Measurements from ENCODE around the gene MCF2L.
"Not testable (repeated sequence)": the region's sequence is repeated elsewhere in the genome, so short reads cannot be mapped to it uniquely, and the experiment has no call there.

The MCF2L gene

DNA sequence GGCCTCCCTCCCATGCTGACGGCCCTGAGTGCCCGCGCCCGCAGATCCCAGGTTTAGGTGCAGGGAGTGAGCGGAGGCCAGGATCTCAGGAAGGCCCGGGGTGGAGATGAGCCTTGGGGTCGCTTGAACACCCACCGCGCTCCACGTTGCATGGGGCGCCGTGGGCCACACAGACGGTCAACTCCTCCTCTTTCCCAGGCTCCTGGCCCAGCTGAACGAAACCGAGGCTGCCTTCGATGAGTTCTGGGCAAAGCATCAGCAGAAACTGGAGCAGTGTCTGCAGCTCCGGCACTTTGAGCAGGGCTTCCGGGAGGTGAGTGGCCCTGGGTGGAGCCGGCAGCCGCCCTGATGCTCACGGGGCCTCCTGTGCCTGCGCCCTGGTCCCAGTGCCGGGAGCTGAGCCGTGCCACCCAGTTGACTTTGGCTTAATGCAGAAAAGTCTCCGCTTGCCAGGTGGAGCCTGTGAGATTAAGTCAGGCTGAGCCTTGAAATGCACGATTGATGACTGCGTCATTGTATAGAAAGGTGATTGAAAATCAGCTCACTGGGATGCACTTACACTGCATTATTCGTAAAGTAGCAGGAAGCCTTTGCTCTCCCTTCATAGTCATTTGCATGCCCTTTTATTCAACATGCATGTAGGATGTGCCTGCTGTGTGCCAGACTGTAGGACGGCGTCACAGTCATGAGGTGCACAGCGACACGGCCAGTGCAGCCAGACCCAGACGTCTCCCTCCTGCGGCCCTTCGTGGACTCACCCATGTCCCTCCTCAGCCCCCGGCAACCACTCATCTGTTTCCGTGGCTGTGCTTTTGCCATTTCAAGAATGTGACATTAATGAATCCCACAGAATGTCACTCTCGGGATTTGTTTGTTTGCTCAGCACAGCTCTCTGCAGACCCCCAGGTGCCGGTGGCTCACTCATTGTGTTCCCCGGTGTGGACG is 101.1 kb downstream of the MCF2L start:
- DNase-seq (ENCODE audit: low read depth) = no peak

DNA sequence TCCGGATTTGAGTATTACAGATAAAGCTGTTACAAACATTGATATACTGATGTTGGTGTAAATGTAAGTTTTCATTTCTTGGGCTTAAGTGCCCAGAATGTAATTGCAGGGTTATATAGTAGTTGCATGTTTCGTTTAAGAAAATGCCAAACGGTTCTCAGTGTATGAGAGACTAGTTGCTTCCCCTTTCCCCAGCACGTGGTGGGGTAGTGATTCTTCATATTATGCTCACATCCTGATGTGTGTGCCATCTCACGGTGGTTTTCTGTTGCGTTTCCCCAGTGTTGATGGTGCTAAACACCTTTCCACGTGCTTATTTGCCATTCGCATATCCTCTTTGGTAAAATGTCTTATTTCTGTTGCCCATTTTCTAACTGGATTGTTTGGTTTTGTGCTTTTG is 101.8 kb downstream of the MCF2L start:
- no peak for DNase-seq (ENCODE audit: low read depth)

GRCh38 chr13:113072376-113072775 is 103.4 kb downstream of the MCF2L start:
- DNase-seq (ENCODE audit: low read depth) = no peak

- no peak for DNase-seq (ENCODE audit: low read depth)
These were observed 104.9 kb downstream of the MCF2L start for GRCh38 chr13:113073942-113074341.

GRCh38 chr13:113074401-113074800 is 105.4 kb downstream of the MCF2L start:
- DNase-seq (ENCODE audit: low read depth) = no peak

GRCh38 chr13:113074876-113075275 is 105.9 kb downstream of the MCF2L start:
- no peak for DNase-seq (ENCODE audit: low read depth)

DNA sequence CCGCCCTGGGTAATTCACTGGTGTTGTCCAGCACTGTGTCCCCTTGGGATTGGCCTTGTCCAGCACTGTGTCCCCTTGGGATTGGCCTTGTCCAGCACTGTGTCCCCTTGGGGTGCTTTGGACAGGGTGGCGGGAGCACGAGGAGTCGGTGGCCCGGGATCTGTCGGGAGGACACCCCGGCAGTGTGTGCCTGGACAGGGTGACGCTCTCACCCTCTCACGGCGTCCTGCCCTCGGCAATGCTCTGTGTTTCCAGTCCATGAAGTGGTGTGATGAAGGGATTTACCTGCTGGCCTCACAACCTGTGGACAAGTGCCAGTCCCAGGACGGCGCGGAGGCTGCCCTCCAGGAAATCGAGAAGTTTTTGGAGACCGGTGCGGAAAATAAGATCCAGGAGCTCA is 106.7 kb downstream of the MCF2L start:
- no peak for DNase-seq (ENCODE audit: low read depth)

DNA sequence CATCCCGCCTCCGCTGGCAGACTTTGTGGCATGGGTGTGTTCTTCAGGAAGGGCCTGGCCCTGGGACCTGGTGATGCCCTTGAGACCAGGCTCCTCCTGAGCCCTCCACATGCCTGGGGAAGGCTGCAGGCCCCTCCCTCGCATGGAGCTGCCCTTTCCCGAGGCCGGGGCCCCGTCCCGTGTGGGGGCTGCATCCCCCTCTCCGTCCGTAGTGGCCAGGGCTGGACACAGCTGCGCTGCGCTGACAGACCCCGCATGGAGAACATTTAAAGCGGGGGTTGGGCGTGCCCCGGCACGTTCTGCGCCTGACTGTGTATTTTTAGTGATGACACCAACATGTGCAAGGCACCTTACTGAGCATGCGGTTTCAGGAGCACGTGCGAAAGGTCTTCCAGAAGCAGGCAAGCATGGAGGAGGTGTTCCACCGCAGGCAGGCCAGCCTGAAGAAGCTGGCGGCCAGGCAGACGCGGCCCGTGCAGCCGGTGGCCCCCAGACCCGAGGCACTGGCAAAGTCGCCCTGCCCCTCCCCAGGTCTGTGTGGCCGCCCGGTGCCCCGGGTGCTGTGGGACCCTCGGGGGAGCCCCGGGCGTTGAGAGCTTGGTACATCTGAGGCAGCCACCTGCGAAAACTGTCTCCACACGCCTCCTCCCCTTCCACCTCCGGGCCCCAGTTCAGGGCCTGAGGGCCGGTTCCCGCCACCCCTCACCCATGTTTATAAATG is 107.8 kb downstream of the MCF2L start:
- no peak for DNase-seq (ENCODE audit: low read depth)

- DNase-seq (ENCODE audit: low read depth) = no peak
These were observed 108.5 kb downstream of the MCF2L start for GRCh38 chr13:113077566-113077952.

DNA sequence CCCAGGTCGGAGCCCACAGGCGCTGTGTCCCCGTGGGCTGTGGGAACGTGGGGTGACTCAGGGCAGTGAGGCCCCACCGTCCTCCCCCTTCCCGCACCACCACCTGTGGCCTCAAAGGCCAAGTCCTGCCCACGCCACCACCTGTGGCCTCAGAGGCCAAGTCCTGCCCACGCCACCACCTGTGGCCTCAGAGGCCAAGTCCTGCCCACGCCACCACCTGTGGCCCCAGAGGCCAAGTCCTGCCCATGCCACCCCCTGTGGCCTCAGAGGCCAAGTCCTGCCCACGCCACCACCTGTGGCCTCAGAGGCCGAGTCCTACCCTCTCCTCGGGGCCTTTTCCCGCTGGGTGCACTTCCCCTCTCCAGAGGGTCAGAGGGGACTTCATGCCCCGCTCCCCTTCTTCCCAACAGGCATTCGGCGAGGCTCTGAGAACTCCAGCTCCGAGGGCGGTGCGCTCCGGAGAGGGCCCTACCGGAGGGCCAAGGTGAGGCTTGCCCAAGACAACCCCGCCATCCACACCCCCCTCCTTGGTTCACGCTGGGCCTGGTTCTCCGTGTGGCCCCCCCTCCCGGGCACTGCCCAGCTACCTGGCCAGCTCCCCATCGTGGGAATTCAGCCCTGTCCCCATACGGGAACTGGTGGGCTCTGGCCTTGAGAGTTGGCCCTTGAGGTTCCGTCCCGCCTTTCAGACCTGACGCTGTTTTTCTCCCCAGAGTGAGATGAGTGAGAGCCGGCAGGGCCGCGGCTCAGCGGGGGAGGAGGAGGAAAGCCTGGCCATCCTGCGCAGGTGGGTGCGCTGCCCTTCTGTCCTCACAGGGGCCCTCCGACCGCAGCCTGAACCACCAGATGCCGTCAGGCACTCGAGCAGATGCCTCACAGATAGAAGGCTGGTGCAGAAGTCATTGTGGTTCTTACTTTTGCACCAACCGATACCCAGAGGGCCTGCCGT is 109.2 kb downstream of the MCF2L start:
- no peak for DNase-seq (ENCODE audit: low read depth)

DNA sequence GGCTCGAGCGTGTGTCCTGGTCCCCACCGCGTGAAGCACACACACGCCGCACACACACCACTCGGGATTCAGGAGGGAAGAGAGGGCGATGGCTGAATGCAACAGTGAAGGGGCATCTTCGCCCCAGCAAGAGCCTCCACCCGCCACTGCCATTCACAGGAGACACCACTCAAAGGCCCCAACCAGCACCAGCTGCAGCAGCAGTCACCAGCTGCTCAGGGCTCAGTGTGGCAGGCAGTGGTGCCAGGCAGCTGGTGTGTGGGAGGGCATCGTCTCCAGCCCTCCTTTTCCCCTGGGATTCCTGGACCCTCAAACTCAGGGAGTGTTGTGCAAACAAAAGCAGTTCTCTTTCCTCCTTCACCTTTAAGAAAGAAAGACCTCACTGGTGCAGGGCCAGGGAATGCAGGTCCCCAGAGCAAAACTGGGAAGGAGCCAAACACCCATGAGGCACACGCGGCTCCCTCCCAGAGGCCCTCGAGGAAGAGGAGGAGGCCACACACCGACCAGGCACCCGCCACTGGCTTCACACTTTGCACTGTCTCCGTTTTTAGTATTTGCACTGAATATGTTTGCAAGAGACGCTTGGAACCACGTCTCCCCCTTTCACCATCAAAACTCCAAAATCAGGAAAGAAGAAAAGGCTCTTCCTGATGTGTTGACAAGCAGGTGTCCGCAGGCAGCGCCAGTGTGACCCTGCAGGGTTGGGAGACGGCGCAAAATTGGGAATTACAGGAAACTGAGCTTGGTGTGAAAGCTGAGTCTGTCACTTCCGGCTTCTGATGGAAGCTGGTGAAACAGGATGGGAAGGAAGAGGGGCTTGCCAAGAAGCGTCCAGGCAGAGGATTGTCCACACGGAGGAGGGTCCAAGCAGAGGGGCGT is 110.1 kb downstream of the MCF2L start:
- no peak for DNase-seq (ENCODE audit: low read depth)

- DNase-seq (ENCODE audit: low read depth) = not testable (repeated sequence)
These were observed 110.7 kb downstream of the MCF2L start for GRCh38 chr13:113079781-113080080.

- DNase-seq (ENCODE audit: low read depth) = no peak
These were observed 111.4 kb downstream of the MCF2L start for GRCh38 chr13:113080361-113080831.

DNA sequence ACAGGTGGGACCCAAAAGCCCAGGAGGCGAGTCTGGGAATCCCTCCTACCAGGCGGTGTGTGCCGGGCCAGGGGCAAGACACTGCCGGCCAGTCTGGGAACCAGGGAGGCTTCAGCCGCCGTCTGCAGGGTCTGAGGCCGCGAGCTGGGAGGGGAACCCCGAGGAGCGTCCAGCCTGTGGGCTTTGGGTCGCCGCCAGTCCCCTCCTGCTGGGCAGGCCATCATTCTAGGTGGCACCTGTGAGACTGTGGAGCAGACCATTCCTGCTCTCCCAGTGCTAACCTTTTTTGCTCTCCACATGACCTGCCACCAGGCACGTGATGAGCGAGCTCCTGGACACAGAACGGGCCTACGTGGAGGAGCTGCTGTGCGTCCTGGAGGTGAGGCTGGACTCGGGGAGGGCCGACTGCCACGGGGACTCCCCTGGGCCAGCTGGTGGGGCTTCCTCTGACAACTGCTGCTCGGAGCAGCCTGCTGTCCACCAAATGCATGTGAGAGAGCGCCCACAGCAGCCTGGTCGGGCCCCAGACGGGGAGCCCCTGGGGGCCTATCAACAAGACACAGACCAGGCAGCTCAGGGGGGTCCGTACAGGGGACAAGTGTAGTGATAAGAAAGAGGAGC is 112.0 kb downstream of the MCF2L start:
- DNase-seq (ENCODE audit: low read depth) = no peak

GRCh38 chr13:113082198-113083021 is 113.4 kb downstream of the MCF2L start:
- no peak for DNase-seq (ENCODE audit: low read depth)

DNA sequence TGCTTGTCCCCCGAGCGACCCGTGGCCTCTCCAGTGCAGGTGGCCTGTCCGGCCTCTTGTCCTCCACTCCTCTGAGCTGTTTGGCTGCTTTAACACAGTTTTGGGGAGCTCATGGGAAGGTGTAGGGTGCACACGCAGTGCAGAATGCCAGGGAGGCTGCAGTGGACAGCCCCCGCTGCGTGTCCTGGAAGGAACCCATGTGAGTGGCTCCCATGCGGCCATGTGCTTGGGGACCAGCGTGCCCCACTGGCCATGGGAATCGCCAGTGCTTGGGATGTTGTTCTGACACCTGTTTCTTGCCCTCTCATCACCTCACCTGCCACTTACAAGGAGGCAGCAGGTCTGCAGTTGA is 114.0 kb downstream of the MCF2L start:
- DNase-seq (ENCODE audit: low read depth) = no peak

GRCh38 chr13:113083402-113084061 is 114.5 kb downstream of the MCF2L start:
- peak; percentile 11 for DNase-seq (ENCODE audit: low read depth)

- no peak for DNase-seq (ENCODE audit: low read depth)
These were observed 115.3 kb downstream of the MCF2L start for GRCh38 chr13:113084094-113084942.

All from fibroblast of gingiva (primary cell).